ENCODE data around the gene ST7. TPM values are rescaled to one million over a fixed set of nuclear protein-coding genes. Genes with fewer than 3 reads are reported as not detected.
A peak's percentile ranks its signal among the peaks of the same experiment; 100 is the strongest.

Gene ST7
- polyA plus RNA-seq, 1 donor from 2014 or later, result 4.4 TPM

- H3K4me3 Mint-ChIP-seq, result no peak overlapping the region
- no peaks in the 10 kb centered on the region for H3K27me3 Mint-ChIP-seq
- peaks cover 0 to 1% (median 0%) of the 10 kb centered on the region in 3 donors for H3K9me3 Mint-ChIP-seq
- no peak overlapping the region for H3K27ac Mint-ChIP-seq
- H3K4me1 Mint-ChIP-seq, result peaks cover 14 to 20% (median 15%) of the 10 kb centered on the region in 3 donors
- peaks cover 2% of the 10 kb centered on the region for H3K36me3 Mint-ChIP-seq
Measured at GRCh38 chr7:117005449-117005848, 52.1 kb downstream of the ST7 start.

GRCh38 chr7:117006907-117007684, 53.8 kb downstream of the ST7 start:
- peak overlapping the region in 1 of 3 donors; percentile 44 for H3K27ac Mint-ChIP-seq
- H3K27me3 Mint-ChIP-seq, result no peaks in the 10 kb centered on the region
- H3K4me1 Mint-ChIP-seq, result peaks cover 29 to 34% (median 32%) of the 10 kb centered on the region in 3 donors
- H3K36me3 Mint-ChIP-seq, result peaks cover 1% of the 10 kb centered on the region
- no peak overlapping the region for H3K4me3 Mint-ChIP-seq
- peaks cover 0 to 1% (median 0%) of the 10 kb centered on the region in 3 donors for H3K9me3 Mint-ChIP-seq

GRCh38 chr7:117008118-117008885, 55.0 kb downstream of the ST7 start:
- H3K4me1 Mint-ChIP-seq, result peaks cover 29 to 34% (median 34%) of the 10 kb centered on the region in 3 donors
- peaks cover 1% of the 10 kb centered on the region for H3K36me3 Mint-ChIP-seq

GRCh38 chr7:117008886-117009531, 55.7 kb downstream of the ST7 start:
- peak overlapping the region in 1 of 4 donors; percentile 53 for H3K4me3 Mint-ChIP-seq
- no peaks in the 10 kb centered on the region for H3K27me3 Mint-ChIP-seq
- H3K4me1 Mint-ChIP-seq, result peaks cover 29 to 34% (median 34%) of the 10 kb centered on the region in 3 donors
- H3K27ac Mint-ChIP-seq, result no peak overlapping the region
- H3K9me3 Mint-ChIP-seq, result peaks cover 0 to 1% (median 0%) of the 10 kb centered on the region in 3 donors
- no peaks in the 10 kb centered on the region for H3K36me3 Mint-ChIP-seq

More at GRCh38 chr7:117008118-117008885, 55.0 kb downstream of the ST7 start:
- Mint-ChIP-seq H3K9me3 (peaks cover 0 to 1% (median 0%) of the 10 kb centered on the region in 3 donors), H3K27me3 (no peaks in the 10 kb centered on the region), H3K27ac (no peak overlapping the region), H3K4me3 (no peak overlapping the region)

GRCh38 chr7:117009705-117010361, 56.5 kb downstream of the ST7 start:
- Mint-ChIP-seq H3K4me3 (peak overlapping the region in 1 of 4 donors; percentile 80), H3K27ac (no peak overlapping the region), H3K4me1 (peaks cover 29 to 38% (median 36%) of the 10 kb centered on the region in 3 donors), H3K36me3 (no peaks in the 10 kb centered on the region), H3K9me3 (peaks cover 0 to 1% (median 0%) of the 10 kb centered on the region in 3 donors), H3K27me3 (no peaks in the 10 kb centered on the region)

- Mint-ChIP-seq H3K36me3 (no peaks in the 10 kb centered on the region), H3K4me3 (peak overlapping the region; percentile 15 to 80 (median 32)), H3K9me3 (peaks cover 0 to 1% (median 0%) of the 10 kb centered on the region in 3 donors), H3K27me3 (no peaks in the 10 kb centered on the region), H3K4me1 (peaks cover 33 to 41% (median 38%) of the 10 kb centered on the region in 3 donors), H3K27ac (peak overlapping the region in 1 of 3 donors; percentile 28)
Measured at GRCh38 chr7:117010375-117011133, 57.3 kb downstream of the ST7 start.

GRCh38 chr7:117011419-117012260, 58.3 kb downstream of the ST7 start:
- Mint-ChIP-seq H3K36me3 (no peaks in the 10 kb centered on the region), H3K27me3 (no peaks in the 10 kb centered on the region), H3K27ac (peak overlapping the region in 1 of 3 donors; percentile 67), H3K9me3 (no peaks in the 10 kb centered on the region), H3K4me1 (peaks cover 34 to 48% (median 38%) of the 10 kb centered on the region in 3 donors), H3K4me3 (peak overlapping the region in 2 of 4 donors; percentile 26 to 70)

- no peaks in the 10 kb centered on the region for H3K27me3 Mint-ChIP-seq
- no peak overlapping the region for H3K4me3 Mint-ChIP-seq
- no peak overlapping the region for H3K27ac Mint-ChIP-seq
- H3K9me3 Mint-ChIP-seq, result no peaks in the 10 kb centered on the region
- no peaks in the 10 kb centered on the region for H3K36me3 Mint-ChIP-seq
- H3K4me1 Mint-ChIP-seq, result peaks cover 37 to 52% (median 43%) of the 10 kb centered on the region in 3 donors
Measured at GRCh38 chr7:117012284-117012683, 59.0 kb downstream of the ST7 start.

GRCh38 chr7:117012696-117013095, 59.4 kb downstream of the ST7 start:
- no peaks in the 10 kb centered on the region for H3K36me3 Mint-ChIP-seq
- H3K27me3 Mint-ChIP-seq, result no peaks in the 10 kb centered on the region
- H3K9me3 Mint-ChIP-seq, result no peaks in the 10 kb centered on the region
- H3K27ac Mint-ChIP-seq, result no peak overlapping the region
- H3K4me3 Mint-ChIP-seq, result no peak overlapping the region
- peaks cover 40 to 54% (median 45%) of the 10 kb centered on the region in 3 donors for H3K4me1 Mint-ChIP-seq

- Mint-ChIP-seq H3K4me3 (no peak overlapping the region), H3K9me3 (no peaks in the 10 kb centered on the region), H3K27ac (no peak overlapping the region), H3K36me3 (no peaks in the 10 kb centered on the region), H3K27me3 (no peaks in the 10 kb centered on the region), H3K4me1 (peaks cover 38 to 51% (median 38%) of the 10 kb centered on the region in 3 donors)
Measured at GRCh38 chr7:117014099-117014656, 60.9 kb downstream of the ST7 start.

- Mint-ChIP-seq H3K27ac (peak overlapping the region in 1 of 3 donors; percentile 30), H3K4me1 (peaks cover 32 to 47% (median 34%) of the 10 kb centered on the region in 3 donors), H3K36me3 (no peaks in the 10 kb centered on the region), H3K9me3 (no peaks in the 10 kb centered on the region), H3K4me3 (peak overlapping the region in 2 of 4 donors; percentile 74 to 76), H3K27me3 (no peaks in the 10 kb centered on the region)
Measured at GRCh38 chr7:117014673-117015133, 61.4 kb downstream of the ST7 start.

GRCh38 chr7:117015258-117016184, 62.2 kb downstream of the ST7 start:
- Mint-ChIP-seq H3K9me3 (no peaks in the 10 kb centered on the region), H3K4me3 (peak overlapping the region in 2 of 4 donors; percentile 5 to 29), H3K27me3 (no peaks in the 10 kb centered on the region), H3K27ac (peak overlapping the region in 1 of 3 donors; percentile 30), H3K36me3 (no peaks in the 10 kb centered on the region), H3K4me1 (peaks cover 24 to 38% (median 27%) of the 10 kb centered on the region in 3 donors)
